ENCODE results near the gene SAMD13. TPM values are rescaled to one million over a fixed set of nuclear protein-coding genes. Genes with fewer than 3 reads are reported as not detected.
"Not testable (repeated sequence)": the region's sequence is repeated elsewhere in the genome, so short reads cannot be mapped to it uniquely, and the experiment has no call there.

Gene SAMD13
- total RNA-seq, 1 donor from 2014 or later: not detected

DNA sequence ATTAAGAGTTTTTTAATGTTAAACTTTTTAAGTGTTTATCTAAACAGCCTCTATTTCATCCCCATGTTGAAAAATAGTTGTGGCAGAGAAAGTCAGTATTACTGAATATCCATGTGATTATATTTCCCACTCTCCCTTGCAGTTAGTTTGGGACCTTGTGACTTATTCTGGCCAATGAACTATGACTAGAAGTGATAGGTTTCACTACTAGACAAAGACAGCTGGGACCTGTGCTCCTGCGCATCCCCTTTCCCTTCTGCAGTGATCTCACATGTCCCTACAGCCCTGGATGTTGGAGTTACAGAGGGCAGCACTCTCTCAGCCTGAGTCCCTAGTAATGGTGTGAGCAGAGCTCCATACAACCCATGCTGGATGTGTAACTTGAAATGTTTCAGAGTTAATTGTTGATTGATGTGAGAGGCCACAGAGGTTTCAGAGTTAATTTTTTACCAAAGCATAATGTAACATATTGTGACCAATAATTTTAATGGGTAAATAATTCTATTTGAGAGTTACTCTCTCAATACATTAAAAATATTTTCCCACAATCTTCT, 18.7 kb upstream of the SAMD13 start:
- intact Hi-C loops (cut with DNase I): no loop called here
- Histone ChIP-seq H3K9me3 (no peaks in the 10 kb centered on the region), H3K27ac (no peak overlapping the region), H3K4me1 (no peaks in the 10 kb centered on the region), H3K36me3 (no peaks in the 10 kb centered on the region), H3K27me3 (no peaks in the 10 kb centered on the region), H3K4me3 (no peak overlapping the region)
- DNase-seq (ENCODE audit: extremely low spot score in 2 of 2): no peak
- TF ChIP-seq POLR2AphosphoS5 (IDR thresholded peaks at IDR 0.05; ENCODE audit: insufficient read depth in 1 of 2, low read depth in 1 of 2) (no peak), POLR2A (IDR thresholded peaks at IDR 0.05) (no peak)
- TF ChIP-seq, protein P1, sequence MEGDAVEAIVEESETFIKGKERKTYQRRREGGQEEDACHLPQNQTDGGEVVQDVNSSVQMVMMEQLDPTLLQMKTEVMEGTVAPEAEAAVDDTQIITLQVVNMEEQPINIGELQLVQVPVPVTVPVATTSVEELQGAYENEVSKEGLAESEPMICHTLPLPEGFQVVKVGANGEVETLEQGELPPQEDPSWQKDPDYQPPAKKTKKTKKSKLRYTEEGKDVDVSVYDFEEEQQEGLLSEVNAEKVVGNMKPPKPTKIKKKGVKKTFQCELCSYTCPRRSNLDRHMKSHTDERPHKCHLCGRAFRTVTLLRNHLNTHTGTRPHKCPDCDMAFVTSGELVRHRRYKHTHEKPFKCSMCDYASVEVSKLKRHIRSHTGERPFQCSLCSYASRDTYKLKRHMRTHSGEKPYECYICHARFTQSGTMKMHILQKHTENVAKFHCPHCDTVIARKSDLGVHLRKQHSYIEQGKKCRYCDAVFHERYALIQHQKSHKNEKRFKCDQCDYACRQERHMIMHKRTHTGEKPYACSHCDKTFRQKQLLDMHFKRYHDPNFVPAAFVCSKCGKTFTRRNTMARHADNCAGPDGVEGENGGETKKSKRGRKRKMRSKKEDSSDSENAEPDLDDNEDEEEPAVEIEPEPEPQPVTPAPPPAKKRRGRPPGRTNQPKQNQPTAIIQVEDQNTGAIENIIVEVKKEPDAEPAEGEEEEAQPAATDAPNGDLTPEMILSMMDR (IDR thresholded peaks at IDR 0.05): no peak

DNA sequence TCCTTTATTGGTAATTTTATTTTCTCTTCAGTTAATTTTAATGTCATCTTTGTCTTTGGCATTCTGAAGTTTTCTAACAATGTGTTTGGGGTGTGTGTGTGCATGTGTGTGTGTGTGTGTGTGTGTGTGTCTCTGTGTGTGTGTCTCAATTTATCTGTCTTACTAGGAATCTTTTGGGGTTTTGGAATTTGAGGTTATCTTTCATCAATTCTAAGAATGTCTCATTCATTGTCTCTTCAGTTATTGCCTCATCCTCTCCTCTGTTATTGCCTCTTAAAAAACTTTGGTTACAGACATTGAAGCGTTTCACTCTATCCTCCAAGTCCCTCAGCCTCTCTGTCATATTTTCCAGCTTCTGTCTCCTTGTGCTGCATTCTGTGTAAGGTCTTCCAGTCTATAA, 18.1 kb upstream of the SAMD13 start:
- H3K27me3 ChIP-seq: no peaks in the 10 kb centered on the region
- H3K4me3 ChIP-seq: no peak overlapping the region
- H3K9me3 ChIP-seq: no peaks in the 10 kb centered on the region
- no peak overlapping the region for H3K27ac ChIP-seq
- intact Hi-C loops (cut with DNase I): no loop called here
- no peak for DNase-seq (ENCODE audit: extremely low spot score in 2 of 2)
- TF ChIP-seq, protein P1 (IDR thresholded peaks at IDR 0.05): no peak
- no peak for TF ChIP-seq POLR2AphosphoS5 (IDR thresholded peaks at IDR 0.05; ENCODE audit: insufficient read depth in 1 of 2, low read depth in 1 of 2)
- no peak for TF ChIP-seq POLR2A (IDR thresholded peaks at IDR 0.05)
- no peaks in the 10 kb centered on the region for H3K36me3 ChIP-seq
- no peaks in the 10 kb centered on the region for H3K4me1 ChIP-seq

DNA sequence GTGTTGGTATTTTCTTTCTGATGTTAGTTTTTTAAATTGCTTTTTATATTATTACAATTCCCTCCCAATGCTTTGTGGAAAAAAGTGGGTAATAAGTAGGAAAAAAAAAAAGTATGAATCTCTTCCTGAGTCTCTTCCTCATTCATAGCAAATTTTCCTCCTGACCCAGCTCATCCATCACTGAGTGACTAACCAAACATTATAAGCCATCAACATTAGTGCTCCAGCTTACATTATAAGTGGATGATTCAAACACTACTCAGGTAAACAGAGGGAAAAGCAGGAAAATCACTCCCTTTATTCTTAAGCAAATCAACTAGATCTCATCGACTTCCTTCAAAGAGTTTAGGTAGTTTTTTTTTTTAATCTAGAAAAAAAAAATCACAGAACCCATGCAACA, 15.4 kb upstream of the SAMD13 start:
- intact Hi-C loops (cut with DNase I): no loop called here
- H3K4me3 ChIP-seq: no peak overlapping the region
- DNase-seq (ENCODE audit: extremely low spot score in 2 of 2): no peak
- no peak overlapping the region for H3K27ac ChIP-seq
- TF ChIP-seq, protein P1 (IDR thresholded peaks at IDR 0.05): no peak
- no peak for TF ChIP-seq POLR2A (IDR thresholded peaks at IDR 0.05)
- no peak for TF ChIP-seq POLR2AphosphoS5 (IDR thresholded peaks at IDR 0.05; ENCODE audit: insufficient read depth in 1 of 2, low read depth in 1 of 2)
- no peaks in the 10 kb centered on the region for H3K27me3 ChIP-seq
- no peaks in the 10 kb centered on the region for H3K36me3 ChIP-seq
- no peaks in the 10 kb centered on the region for H3K4me1 ChIP-seq
- H3K9me3 ChIP-seq: no peaks in the 10 kb centered on the region

DNA sequence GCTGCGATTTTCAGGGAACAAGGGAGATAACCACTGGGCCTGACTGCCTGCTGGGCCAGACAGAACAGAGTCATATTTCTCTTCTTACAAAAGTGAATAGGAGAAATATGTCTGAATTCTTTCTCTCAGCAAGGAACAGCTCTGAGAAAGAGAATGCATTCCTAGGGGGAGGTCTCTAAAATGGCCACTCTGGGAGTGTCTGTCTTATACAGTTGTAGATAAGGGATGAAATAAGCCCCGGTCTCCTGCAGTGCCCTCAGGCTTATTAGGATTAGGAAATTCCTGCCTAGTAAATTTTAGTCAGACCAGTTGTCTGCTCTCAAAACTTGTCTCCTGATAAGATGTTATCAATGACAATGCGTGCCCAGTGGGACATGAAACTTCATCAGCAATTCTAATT, 14.1 kb upstream of the SAMD13 start:
- H3K27ac ChIP-seq; H3K36me3 ChIP-seq; H3K4me1 ChIP-seq; H3K4me3 ChIP-seq; intact Hi-C loops (cut with DNase I); DNase-seq (ENCODE audit: extremely low spot score in 2 of 2); H3K27me3 ChIP-seq; H3K9me3 ChIP-seq: not testable (repeated sequence)

DNA sequence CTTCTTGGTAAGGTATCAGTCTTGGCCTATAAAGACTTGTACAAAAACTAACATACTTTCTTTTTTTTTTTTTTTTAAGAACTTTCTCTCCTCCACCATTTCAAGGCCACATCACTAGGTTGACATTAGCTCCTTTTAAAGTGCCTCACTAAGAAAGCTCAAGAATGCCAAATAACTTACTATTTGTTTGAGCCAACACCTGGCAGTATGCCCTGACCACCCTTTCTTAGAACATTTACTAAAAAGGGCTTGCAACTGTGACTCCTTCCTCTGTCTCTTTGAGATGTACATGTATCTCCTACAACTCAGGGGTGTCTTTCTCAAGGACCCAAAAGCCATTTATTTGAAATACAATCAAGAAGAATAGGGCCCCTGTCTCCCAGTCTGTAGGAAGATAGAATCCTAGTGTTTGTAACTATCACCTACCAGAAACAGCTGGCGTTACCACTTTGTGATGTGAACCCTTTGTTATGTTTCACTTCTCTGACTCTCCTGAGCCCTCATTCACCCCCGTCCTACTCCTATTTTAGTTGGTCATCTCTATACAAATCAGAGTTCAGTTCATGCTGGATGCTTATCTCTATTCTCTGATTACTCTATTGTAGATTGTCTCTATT, 12.2 kb upstream of the SAMD13 start:
- DNase-seq (ENCODE audit: extremely low spot score in 2 of 2): no peak
- Histone ChIP-seq H3K9me3 (no peaks in the 10 kb centered on the region), H3K36me3 (no peaks in the 10 kb centered on the region), H3K27ac (no peak overlapping the region), H3K4me1 (no peaks in the 10 kb centered on the region), H3K27me3 (no peaks in the 10 kb centered on the region), H3K4me3 (no peak overlapping the region)
- intact Hi-C loops (cut with DNase I): no loop called here
- TF ChIP-seq POLR2AphosphoS5 (IDR thresholded peaks at IDR 0.05; ENCODE audit: insufficient read depth in 1 of 2, low read depth in 1 of 2) (no peak), POLR2A (IDR thresholded peaks at IDR 0.05) (no peak)
- TF ChIP-seq, protein P1 (IDR thresholded peaks at IDR 0.05): no peak

Data from vagina (tissue), 2 donors.